Endodermal cell (in vitro differentiated cells): ENCODE data around the gene AADACL3. TPM values are rescaled to one million over a fixed set of nuclear protein-coding genes. Genes with fewer than 3 reads are reported as not detected.

Source experiments
- DNase-seq: peaks from one replicate; pipeline ENCODE4 v3.0.0-alpha.2; 2017
- H3K27ac ChIP-seq: 2 replicates; pipeline ENCODE4 v1.5.1; 2013; ENCODE audit warnings: mild to moderate bottlenecking, low read depth, low read length, moderate library complexity
- H3K27me3 ChIP-seq: 2 replicates; pipeline ENCODE4 v1.6.1; 2013; ENCODE audit warnings: mild to moderate bottlenecking, low read length, moderate library complexity; ENCODE audit not compliant: insufficient read depth, control insufficient read depth, poor library complexity, severe bottlenecking
- H3K36me3 ChIP-seq: 2 replicates; pipeline ENCODE4 v1.7.0; 2013; ENCODE audit warnings: mild to moderate bottlenecking, low read length, moderate library complexity; ENCODE audit not compliant: control insufficient read depth, insufficient read depth
- H3K4me1 ChIP-seq: one replicate; pipeline ENCODE4 v1.7.0; 2013; ENCODE audit warnings: low read length; ENCODE audit not compliant: control insufficient read depth, insufficient read depth
- H3K4me3 ChIP-seq: 2 replicates; pipeline ENCODE4 v1.5.1; 2013; ENCODE audit warnings: mild to moderate bottlenecking, low read length, moderate library complexity
- H3K9ac ChIP-seq: 2 replicates; pipeline ENCODE4 v1.6.1; 2013; ENCODE audit warnings: mild to moderate bottlenecking, low read length, moderate library complexity; ENCODE audit not compliant: poor library complexity, severe bottlenecking; ENCODE audit errors: extremely low read depth
- H3K9me3 ChIP-seq: 2 replicates; pipeline ENCODE4 v1.6.1; 2013; ENCODE audit warnings: mild to moderate bottlenecking, low read length, moderate library complexity; ENCODE audit not compliant: control insufficient read depth
- H3K27ac Mint-ChIP-seq: 2 replicates; pipeline ENCODE4 v1.8.0; 2020; ENCODE audit warnings: mixed read lengths
- H3K27me3 Mint-ChIP-seq: 2 replicates; pipeline ENCODE4 v1.8.0; 2021; ENCODE audit warnings: mild to moderate bottlenecking, mixed read lengths; ENCODE audit not compliant: insufficient read depth
- H3K36me3 Mint-ChIP-seq: 2 replicates; pipeline ENCODE4 v1.8.0; 2020; ENCODE audit warnings: low read depth, mixed read lengths
- H3K4me1 Mint-ChIP-seq: 2 replicates; pipeline ENCODE4 v1.8.0; 2020; ENCODE audit warnings: mixed read lengths
- H3K4me3 Mint-ChIP-seq: 2 replicates; pipeline ENCODE4 v1.8.0; 2020; ENCODE audit warnings: mild to moderate bottlenecking, moderate library complexity, mixed read lengths
- H3K9me3 Mint-ChIP-seq: 2 replicates; pipeline ENCODE4 v1.8.0; 2020; ENCODE audit warnings: mild to moderate bottlenecking, mixed read lengths
- WGBS, 2 experiments: methylation state at CpG; one replicate each; pipeline versions ENCODE4 v1.1.5 to v1.1.7; 2013; ENCODE audit warnings: missing lambda C conversion rate in 2 of 2, mixed read lengths in 1 of 2; ENCODE audit not compliant: insufficient coverage in 1 of 2, insufficient read length in 1 of 2; 5-methylcytosine and 5-hydroxymethylcytosine counted together
- total RNA-seq, 2 donors: library from RNA; stranded (reverse); fragmentation: NEBNext Ultra II Directional in 1 of 2; extraction: Animal tissue kit (Norgen Biotek cat#: 25700) in 1 of 2; gene quantifications; 2 replicates in 1 of 2; 3 replicates in 1 of 2; pipeline ENCODE4 v1.2.1, GENCODE V29; 2021
- TF ChIP-seq, protein P1 (sequence below): fragments of 200-600 bp; sonication (generic); conservative IDR thresholded peaks from 2 replicates; pipeline ENCODE4 v1.5.0; 2021; ENCODE audit warnings: antibody characterized with exemption, mild to moderate bottlenecking

Gene AADACL3
- total RNA-seq, 2 donors from 2014 or later = 0.24 TPM; not detected in 1

DNA sequence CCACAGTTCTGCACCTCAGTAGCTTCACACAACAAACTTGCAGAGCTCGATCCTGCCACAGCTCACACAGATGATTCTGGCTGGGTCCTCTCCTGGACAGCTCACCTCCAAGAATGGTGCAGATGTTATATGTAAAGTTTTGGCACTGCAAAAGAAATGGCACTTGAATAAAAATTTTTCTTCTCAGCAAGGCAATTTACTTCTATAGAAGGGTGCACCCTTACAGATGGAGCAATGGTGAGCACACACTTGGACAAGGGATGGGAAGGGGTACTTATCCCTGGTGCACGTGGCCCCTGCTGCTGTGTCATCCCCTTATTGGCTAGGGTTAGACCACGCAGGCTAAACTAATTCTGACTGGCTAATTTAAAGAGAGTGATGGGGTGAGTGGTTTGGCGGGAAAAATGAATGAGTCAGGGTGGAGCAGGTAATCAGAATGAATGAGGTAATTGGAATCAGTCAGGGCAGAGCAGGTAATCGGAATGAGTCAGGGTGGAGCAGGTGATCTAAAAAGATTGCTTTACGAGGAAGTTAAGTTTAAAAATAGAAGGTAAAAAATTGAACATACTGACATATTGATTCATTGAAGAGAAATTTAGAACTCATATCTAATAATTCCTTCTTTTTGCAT is 12.0 kb upstream of the AADACL3 start:
- Mint-ChIP-seq H3K4me3 (no peak overlapping the region), H3K27ac (no peak overlapping the region), H3K9me3 (peaks cover 24% of the 10 kb centered on the region), H3K36me3 (no peaks in the 10 kb centered on the region), H3K27me3 (no peaks in the 10 kb centered on the region), H3K4me1 (no peaks in the 10 kb centered on the region)
- Histone ChIP-seq H3K27ac (no peak overlapping the region), H3K27me3 (no peaks in the 10 kb centered on the region), H3K9ac (no peak overlapping the region), H3K4me3 (no peak overlapping the region), H3K4me1 (no peaks in the 10 kb centered on the region), H3K36me3 (no peaks in the 10 kb centered on the region), H3K9me3 (no peaks in the 10 kb centered on the region)
- DNase-seq = no peak
- 89 to 94% methylated on average over 3 to 5 of the region's 6 CpGs for WGBS, 2 experiments
- TF ChIP-seq, protein P1, sequence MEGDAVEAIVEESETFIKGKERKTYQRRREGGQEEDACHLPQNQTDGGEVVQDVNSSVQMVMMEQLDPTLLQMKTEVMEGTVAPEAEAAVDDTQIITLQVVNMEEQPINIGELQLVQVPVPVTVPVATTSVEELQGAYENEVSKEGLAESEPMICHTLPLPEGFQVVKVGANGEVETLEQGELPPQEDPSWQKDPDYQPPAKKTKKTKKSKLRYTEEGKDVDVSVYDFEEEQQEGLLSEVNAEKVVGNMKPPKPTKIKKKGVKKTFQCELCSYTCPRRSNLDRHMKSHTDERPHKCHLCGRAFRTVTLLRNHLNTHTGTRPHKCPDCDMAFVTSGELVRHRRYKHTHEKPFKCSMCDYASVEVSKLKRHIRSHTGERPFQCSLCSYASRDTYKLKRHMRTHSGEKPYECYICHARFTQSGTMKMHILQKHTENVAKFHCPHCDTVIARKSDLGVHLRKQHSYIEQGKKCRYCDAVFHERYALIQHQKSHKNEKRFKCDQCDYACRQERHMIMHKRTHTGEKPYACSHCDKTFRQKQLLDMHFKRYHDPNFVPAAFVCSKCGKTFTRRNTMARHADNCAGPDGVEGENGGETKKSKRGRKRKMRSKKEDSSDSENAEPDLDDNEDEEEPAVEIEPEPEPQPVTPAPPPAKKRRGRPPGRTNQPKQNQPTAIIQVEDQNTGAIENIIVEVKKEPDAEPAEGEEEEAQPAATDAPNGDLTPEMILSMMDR = no peak

DNA sequence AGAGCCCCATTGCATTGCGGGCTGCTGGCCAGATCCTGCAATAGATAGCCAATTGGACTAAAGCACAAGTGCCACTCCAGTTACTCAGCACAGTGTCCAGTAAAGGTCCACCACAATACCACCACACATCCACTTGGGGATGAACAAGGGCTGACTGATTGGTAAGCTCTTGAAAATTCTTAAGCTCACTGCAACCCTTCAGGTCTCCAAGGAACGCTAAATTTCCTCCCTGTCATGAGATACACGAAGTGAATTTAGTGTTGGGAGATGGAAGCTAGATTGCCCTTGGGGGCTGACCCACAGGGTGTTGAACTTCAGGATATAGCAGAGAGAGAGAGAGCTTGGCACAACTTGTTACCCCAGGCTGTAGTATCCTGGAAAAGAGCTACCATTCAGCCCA is 9.8 kb upstream of the AADACL3 start:
- no peaks in the 10 kb centered on the region for H3K4me1 ChIP-seq
- Mint-ChIP-seq H3K36me3 (no peaks in the 10 kb centered on the region), H3K27ac (no peak overlapping the region), H3K9me3 (peaks cover 24% of the 10 kb centered on the region), H3K4me3 (no peak overlapping the region), H3K27me3 (no peaks in the 10 kb centered on the region), H3K4me1 (no peaks in the 10 kb centered on the region)
- no peak for DNase-seq
- no peaks in the 10 kb centered on the region for H3K9me3 ChIP-seq
- no peak overlapping the region for H3K27ac ChIP-seq
- 85 to 91% methylated on average over 3 of the region's 3 CpGs for WGBS, 2 experiments
- H3K4me3 ChIP-seq = no peak overlapping the region
- no peak overlapping the region for H3K9ac ChIP-seq
- TF ChIP-seq, protein P1 = no peak
- H3K36me3 ChIP-seq = no peaks in the 10 kb centered on the region
- H3K27me3 ChIP-seq = no peaks in the 10 kb centered on the region

DNA sequence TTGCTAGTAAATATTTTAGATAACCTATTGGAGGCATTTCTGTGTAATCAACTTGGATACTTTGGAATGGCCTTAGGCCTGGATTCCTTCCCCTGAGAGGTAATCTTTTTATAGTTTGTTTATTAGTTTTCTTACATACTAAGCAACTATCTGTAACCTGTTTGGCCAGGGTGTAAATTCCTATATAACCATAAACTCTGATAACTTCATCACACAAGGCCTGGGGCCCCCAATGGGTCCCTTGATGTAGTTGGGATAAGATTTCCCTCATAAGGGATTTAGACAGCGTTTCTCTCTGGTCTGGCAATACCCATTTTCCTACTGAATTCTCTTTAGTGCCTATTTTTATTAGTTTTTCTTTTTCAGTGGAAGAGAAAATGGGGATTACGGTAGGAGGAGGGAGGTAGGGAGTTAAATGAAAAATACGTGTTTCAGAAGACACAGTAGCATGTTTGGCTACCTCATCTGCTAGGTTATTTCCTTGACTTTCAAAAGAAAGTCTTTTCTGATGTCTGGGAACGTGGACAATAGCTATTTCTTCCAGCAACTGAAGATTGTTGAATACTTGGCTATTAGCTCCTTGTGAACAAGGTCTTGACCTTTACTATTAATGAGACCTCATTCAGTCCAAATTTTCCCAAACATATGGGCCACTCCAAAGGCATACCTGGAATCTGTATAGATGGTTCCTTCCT is 7.4 kb upstream of the AADACL3 start:
- H3K4me1 ChIP-seq = no peaks in the 10 kb centered on the region
- no peaks in the 10 kb centered on the region for H3K27me3 ChIP-seq
- H3K27ac ChIP-seq = no peak overlapping the region
- Mint-ChIP-seq H3K9me3 (peaks cover 15% of the 10 kb centered on the region), H3K4me3 (no peak overlapping the region), H3K36me3 (no peaks in the 10 kb centered on the region), H3K27me3 (no peaks in the 10 kb centered on the region), H3K4me1 (peaks cover 11% of the 10 kb centered on the region), H3K27ac (no peak overlapping the region)
- DNase-seq = no peak
- H3K9ac ChIP-seq = no peak overlapping the region
- no peaks in the 10 kb centered on the region for H3K36me3 ChIP-seq
- TF ChIP-seq, protein P1 = no peak
- H3K9me3 ChIP-seq = no peaks in the 10 kb centered on the region
- H3K4me3 ChIP-seq = no peak overlapping the region
- WGBS, 2 experiments = 88 to 90% methylated on average over 2 to 4 of the region's 4 CpGs
